Right kidney (tissue), 1 donor: ENCODE data around the gene PCDHB7.
A peak's percentile ranks its signal among the peaks of the same experiment; 100 is the strongest.
"Not testable (repeated sequence)": the region's sequence is repeated elsewhere in the genome, so short reads cannot be mapped to it uniquely, and the experiment has no call there.

Source experiments
- DNase-seq: peaks from one replicate; pipeline ENCODE4 v3.0.0-alpha.2; 2016

PCDHB7 gene

GRCh38 chr5:141179371-141179770, 6.9 kb downstream of the PCDHB7 start:
- DNase-seq, result not testable (repeated sequence)

DNA sequence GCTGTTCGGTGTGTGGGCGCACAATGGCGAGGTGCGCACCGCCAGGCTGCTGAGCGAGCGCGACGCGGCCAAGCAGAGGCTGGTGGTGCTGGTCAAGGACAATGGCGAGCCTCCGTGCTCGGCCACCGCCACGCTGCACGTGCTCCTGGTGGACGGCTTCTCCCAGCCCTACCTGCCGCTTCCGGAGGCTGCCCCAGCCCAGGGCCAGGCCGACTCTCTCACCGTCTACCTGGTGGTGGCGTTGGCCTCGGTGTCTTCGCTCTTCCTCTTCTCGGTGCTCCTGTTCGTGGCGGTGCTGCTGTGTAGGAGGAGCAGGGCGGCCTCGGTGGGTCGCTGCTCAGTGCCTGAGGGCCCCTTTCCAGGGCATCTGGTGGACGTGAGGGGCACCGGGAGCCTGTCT, 7.4 kb downstream of the PCDHB7 start:
- DNase-seq, result not testable (repeated sequence)

GRCh38 chr5:141180313-141180712, 7.9 kb downstream of the PCDHB7 start:
- no peak for DNase-seq

DNA sequence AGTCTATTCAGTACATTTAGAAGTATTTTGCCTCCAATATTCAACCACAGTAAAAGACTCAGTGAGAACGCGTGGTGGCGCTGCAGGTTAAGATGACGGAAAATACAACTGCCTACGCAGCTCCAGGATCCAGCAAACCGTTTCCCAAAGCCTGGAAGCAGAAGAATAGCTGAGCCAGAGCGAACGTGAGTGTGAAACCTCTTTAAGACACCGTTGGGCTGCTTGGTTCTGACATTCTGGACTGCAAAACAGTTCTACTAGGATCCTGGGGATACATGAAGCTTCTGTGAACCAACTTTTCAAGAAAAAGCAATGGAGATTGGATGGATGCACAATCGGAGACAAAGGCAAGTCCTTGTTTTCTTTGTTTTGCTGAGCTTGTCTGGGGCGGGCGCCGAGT, 9.8 kb downstream of the PCDHB7 start, which contains the start of gene PCDHB16:
Gene PCDHB16 (plus strand): TSS at position 140 of the 400 bp plus-strand sequence. CDS start 173 bp downstream, at position 313.
- DNase-seq, result no peak

DNA sequence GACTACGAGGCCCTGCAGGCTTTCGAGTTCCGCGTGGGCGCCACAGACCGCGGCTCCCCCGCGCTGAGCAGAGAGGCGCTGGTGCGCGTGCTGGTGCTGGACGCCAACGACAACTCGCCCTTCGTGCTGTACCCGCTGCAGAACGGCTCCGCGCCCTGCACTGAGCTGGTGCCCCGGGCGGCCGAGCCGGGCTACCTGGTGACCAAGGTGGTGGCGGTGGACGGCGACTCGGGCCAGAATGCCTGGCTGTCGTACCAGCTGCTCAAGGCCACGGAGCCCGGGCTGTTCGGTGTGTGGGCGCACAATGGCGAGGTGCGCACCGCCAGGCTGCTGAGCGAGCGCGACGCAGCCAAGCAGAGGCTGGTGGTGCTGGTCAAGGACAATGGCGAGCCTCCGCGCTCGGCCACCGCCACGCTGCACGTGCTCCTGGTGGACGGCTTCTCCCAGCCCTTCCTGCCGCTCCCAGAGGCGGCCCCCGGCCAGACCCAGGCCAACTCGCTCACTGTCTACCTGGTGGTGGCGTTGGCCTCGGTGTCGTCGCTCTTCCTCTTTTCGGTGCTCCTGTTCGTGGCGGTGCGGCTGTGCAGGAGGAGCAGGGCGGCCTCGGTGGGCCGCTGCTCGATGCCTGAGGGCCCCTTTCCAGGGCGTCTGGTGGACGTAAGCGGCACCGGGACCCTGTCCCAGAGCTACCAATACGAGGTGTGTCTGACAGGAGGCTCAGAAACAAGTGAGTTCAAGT, 11.8 kb downstream of the PCDHB7 start:
- not testable (repeated sequence) for DNase-seq

GRCh38 chr5:141186897-141187512, 14.6 kb downstream of the PCDHB7 start, which contains the start of gene PCDHB9:
Gene PCDHB9 (plus strand): TSS chr5:141187161. CDS start chr5:141187319, 158 bp downstream.
- DNase-seq, result no peak

- not testable (repeated sequence) for DNase-seq
Measured at GRCh38 chr5:141188682-141189081, 16.2 kb downstream of the PCDHB7 start.

DNA sequence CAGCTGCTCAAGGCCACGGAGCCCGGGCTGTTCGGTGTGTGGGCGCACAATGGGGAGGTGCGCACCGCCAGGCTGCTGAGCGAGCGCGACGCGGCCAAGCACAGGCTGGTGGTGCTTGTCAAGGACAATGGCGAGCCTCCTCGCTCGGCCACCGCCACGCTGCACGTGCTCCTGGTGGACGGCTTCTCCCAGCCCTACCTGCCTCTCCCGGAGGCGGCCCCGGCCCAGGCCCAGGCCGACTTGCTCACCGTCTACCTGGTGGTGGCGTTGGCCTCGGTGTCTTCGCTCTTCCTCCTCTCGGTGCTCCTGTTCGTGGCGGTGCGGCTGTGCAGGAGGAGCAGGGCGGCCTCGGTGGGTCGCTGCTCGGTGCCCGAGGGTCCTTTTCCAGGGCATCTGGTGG, 16.7 kb downstream of the PCDHB7 start:
- DNase-seq, result not testable (repeated sequence)

DNA sequence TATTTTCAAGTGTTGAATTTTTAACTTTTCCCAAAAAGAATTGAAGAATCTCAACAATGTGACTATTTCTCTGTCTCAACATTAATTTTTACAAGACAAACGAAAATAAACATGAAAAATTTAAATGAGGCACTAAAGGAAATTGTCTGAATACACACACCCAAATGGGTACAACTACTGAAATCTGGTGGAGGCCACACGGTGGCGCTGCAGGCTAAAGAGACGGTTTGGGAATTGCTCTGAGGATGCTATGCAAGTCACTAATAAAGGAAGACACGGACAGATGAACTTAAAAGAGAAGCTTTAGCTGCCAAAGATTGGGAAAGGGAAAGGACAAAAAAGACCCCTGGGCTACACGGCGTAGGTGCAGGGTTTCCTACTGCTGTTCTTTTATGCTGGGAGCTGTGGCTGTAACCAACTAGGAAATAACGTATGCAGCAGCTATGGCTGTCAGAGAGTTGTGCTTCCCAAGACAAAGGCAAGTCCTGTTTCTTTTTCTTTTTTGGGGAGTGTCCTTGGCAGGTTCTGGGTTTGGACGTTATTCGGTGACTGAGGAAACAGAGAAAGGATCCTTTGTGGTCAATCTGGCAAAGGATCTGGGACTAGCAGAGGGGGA, 19.8 kb downstream of the PCDHB7 start, which contains the start of gene PCDHB10:
Gene PCDHB10 (plus strand): TSS at position 244 of the 616 bp plus-strand sequence. CDS start 200 bp downstream, at position 444.
- no peak for DNase-seq

DNA sequence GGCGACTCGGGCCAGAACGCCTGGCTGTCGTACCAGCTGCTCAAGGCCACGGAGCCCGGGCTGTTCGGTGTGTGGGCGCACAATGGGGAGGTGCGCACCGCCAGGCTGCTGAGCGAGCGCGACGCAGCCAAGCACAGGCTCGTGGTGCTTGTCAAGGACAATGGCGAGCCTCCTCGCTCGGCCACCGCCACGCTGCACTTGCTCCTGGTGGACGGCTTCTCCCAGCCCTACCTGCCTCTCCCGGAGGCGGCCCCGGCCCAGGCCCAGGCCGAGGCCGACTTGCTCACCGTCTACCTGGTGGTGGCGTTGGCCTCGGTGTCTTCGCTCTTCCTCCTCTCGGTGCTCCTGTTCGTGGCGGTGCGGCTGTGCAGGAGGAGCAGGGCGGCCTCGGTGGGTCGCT, 21.9 kb downstream of the PCDHB7 start:
- DNase-seq, result not testable (repeated sequence)

DNA sequence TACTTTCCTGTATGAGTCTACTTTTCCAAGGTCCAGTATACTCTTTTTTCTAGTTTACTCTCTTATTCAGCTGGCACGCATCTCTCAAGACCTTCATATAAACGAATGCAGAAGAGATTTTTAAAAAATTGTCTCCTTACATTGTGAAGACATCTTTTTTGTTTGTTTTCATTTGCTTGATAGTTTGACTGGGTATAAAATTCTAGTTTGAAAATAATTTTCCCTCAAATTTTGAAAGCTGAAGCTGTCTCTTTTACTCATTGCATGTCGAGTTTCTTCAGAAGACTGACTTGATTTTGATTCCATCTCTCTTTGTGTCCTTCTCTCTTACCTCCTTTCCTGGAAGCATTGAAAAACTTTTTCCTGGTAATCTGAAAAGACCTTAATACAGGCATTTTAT, 23.9 kb downstream of the PCDHB7 start:
- no peak for DNase-seq

GRCh38 chr5:141199359-141200235, 27.2 kb downstream of the PCDHB7 start, which contains the start of gene PCDHB11:
Gene PCDHB11 (plus strand): TSS chr5:141199627. CDS start chr5:141199775, 148 bp downstream.
- no peak for DNase-seq

GRCh38 chr5:141201126-141201525, 28.7 kb downstream of the PCDHB7 start:
- DNase-seq, result not testable (repeated sequence)

GRCh38 chr5:141201646-141202045, 29.2 kb downstream of the PCDHB7 start:
- not testable (repeated sequence) for DNase-seq

GRCh38 chr5:141208478-141208877, 36.0 kb downstream of the PCDHB7 start, which contains the start of gene PCDHB12:
Gene PCDHB12 (plus strand): TSS chr5:141208719. CDS start chr5:141208908, 189 bp downstream.
- no peak for DNase-seq

DNA sequence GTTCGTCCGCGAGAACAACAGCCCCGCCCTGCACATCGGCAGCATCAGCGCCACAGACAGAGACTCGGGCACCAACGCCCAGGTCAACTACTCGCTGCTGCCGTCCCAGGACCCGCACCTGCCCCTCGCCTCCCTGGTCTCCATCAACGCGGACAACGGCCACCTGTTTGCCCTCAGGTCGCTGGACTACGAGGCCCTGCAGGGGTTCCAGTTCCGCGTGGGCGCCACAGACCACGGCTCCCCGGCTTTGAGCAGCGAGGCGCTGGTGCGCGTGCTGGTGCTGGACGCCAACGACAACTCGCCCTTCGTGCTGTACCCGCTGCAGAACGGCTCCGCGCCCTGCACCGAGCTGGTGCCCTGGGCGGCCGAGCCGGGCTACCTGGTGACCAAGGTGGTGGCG, 37.8 kb downstream of the PCDHB7 start:
- DNase-seq, result not testable (repeated sequence)

- DNase-seq, result not testable (repeated sequence)
Measured at GRCh38 chr5:141210849-141211248, 38.4 kb downstream of the PCDHB7 start.

- peak; percentile 27 for DNase-seq
Measured at GRCh38 chr5:141213656-141214339, 41.4 kb downstream of the PCDHB7 start, which contains the start of gene PCDHB13. Gene PCDHB13 (plus strand): TSS chr5:141213919. CDS start chr5:141214124, 205 bp downstream.

DNA sequence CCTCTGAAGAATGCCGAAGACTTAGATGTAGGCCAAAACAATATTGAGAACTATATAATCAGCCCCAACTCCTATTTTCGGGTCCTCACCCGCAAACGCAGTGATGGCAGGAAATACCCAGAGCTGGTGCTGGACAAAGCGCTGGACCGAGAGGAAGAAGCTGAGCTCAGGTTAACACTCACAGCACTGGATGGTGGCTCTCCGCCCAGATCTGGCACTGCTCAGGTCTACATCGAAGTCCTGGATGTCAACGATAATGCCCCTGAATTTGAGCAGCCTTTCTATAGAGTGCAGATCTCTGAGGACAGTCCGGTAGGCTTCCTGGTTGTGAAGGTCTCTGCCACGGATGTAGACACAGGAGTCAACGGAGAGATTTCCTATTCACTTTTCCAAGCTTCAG, 42.1 kb downstream of the PCDHB7 start:
- not testable (repeated sequence) for DNase-seq

- DNase-seq, result not testable (repeated sequence)
Measured at GRCh38 chr5:141215504-141215903, 43.1 kb downstream of the PCDHB7 start.

GRCh38 chr5:141216035-141216434, 43.6 kb downstream of the PCDHB7 start:
- not testable (repeated sequence) for DNase-seq
